Daoy (cell line): ENCODE results near the gene PRKAR1B. TPM values are rescaled to one million over a fixed set of nuclear protein-coding genes. Genes with fewer than 3 reads are reported as not detected.

Experiments
- DNase-seq: peaks from one replicate; pipeline ENCODE4 v3.0.0-alpha.2; 2015; ENCODE audit warnings: low read depth
- total RNA-seq: library from RNA; depleted of rRNA; stranded (reverse); fragments of >200 nt; shearing (Covaris generic); gene quantifications from 2 replicates; pipeline ENCODE4 v1.2.3, GENCODE V29; 2014

PRKAR1B gene
- total RNA-seq, 1 experiment from 2014 or later: 31.8 TPM

GRCh38 chr7:721619-722248 is 5.3 kb downstream of the PRKAR1B start:
- DNase-seq: no peak

DNA sequence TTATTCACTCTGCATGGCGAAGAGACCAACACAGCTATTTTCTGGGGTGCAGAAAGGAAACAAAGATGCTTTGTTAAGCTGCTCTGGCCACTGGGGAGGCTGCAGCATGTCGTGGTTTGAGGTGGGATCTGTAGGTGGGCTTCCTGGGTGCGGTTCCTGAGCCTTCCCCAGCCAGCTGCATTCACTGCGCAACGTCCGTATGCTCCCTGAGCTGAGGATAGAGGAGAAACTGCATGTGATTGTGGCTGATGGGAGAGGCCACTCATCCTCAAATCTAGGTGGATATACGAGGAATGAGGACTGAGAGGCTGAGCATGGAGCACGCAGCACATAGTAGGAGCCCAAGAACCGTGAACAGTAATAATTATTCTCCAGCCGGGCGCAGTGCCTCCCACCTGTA is 10.4 kb downstream of the PRKAR1B start:
- DNase-seq: no peak

GRCh38 chr7:716222-716621 is 10.9 kb downstream of the PRKAR1B start:
- no peak for DNase-seq

DNA sequence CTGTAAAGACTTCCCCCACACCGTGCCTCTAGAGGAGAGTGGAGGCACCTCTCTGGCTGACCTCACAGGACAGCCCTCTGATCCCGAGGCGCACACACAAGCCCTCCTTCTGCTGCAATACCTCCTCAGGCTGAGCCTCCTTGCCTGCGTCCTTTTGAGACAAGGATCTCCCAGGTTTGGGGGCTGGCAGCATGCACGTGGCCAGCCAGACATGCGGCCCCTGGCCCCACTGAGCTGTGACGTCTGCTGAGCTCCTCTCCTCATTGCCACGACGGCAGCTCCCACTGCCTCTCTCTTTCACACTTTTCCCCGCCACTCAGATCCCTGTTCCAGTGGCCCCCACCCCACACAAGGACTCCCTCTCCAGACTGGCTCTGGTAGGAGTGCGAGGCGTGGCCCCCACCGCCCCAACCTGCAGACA is 12.8 kb downstream of the PRKAR1B start:
- no peak for DNase-seq

DNA sequence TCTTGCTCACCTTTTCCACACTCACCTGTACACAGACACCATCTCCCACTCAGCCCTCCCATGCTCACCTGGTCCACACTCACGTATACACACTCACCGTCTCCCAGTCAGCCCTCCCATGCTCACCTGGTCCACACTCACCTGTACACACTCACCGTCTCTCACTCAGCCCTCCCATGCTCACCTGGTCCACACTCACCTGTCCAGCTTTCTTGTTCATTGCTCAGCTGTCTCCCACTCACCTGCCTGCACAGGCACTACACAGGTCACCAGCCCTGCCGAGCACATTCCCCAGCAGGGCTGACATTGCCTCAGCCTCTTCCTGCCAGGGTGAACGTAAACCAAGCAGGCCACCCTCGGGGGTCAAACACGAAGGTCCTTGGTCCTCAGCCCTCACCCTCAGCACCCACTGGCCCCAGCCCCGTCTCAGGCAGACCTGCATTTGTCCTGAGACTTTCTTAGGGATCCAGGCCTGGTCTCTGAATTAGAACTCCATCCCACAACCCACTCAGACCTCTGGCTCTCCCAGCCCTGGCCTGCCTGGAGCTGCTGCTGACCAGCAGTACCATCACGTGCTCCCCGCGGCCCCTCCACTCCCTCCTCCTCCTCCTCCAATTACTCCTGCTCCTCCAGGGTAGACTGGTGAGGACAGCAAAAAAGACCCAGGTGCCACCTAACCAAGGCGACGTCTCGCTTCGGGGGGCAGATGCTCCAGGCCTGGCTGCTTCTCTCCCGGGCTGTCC is 13.4 kb downstream of the PRKAR1B start:
- DNase-seq: no peak

- DNase-seq: no peak
Observed at GRCh38 chr7:713139-713457, 14.0 kb downstream of the PRKAR1B start.

DNA sequence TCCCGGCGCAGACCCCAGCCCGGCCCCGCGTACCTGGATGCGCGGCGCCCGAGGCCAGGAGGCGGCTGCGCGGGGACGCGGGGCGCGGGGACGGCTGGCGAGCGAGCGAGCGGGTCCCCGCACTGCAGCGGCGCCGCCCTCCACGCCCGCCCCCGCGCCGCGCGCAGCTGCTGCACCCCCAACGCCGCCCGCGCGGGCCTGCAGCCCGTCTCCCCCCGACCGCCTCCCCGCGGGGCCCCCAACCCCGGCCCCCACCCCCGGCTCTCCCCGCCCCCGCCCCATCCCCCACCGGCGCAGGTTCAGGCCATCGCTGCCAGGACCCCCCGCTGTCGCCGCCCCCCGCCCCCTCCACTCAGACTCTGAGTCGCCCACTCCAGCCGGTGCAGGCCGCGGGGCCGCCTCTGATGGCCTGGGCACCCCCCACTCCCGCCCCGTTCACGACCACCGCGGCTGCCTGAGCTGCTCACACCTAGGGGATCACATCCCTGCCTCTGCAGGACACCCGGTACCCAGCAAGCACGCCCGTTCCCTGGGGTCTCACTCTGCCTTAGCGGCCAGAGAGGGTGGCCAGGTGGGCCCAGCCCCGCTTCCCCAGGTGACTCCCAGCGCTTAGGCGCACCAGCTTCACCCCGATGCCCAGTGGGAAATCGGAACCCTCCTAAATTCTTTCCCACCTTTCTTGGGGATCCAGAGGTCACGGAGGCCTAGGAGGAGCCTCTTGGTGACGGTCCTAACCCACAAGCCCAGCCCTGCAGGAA is 14.5 kb downstream of the PRKAR1B start:
- DNase-seq: no peak

- no peak for DNase-seq
Observed at GRCh38 chr7:711922-712380, 15.1 kb downstream of the PRKAR1B start.

- no peak for DNase-seq
Observed at GRCh38 chr7:711093-711921, 15.8 kb downstream of the PRKAR1B start.

GRCh38 chr7:710161-710560 is 16.9 kb downstream of the PRKAR1B start:
- DNase-seq: no peak

DNA sequence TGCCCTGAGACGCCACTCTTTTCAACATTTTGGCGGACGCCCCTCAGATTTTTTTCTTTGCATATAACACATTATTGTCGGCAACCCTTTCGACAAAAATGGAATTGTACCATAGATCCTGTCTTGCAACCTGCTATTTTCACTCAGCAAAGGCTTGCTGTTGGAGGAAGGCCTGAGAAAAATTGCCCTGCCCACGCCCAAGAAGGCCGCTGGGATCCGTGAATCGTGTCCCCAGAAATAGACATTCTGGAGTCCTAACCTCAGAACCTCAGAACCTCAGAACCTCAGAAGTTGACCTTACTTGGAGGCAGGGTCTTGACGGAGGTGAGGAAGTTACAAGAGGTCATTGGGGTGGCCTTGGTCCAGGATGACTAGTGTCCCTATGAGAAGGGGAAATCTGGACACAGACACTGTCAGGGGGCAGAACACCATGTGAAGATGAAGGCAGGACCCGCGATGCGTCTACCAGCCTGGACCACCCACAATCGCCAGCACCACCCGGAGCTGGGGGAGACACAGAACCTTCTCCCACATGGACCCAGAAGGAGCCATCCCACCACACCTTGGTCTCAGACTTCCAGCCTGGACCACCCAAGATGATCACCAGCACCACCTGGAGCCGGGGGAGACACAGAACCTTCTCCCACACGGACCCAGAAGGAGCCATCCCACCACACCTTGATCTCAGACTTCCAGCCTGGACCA is 19.6 kb downstream of the PRKAR1B start:
- DNase-seq: no peak

GRCh38 chr7:706721-707120 is 20.4 kb downstream of the PRKAR1B start:
- no peak for DNase-seq

- no peak for DNase-seq
Observed at GRCh38 chr7:703049-703448, 24.0 kb downstream of the PRKAR1B start.

DNA sequence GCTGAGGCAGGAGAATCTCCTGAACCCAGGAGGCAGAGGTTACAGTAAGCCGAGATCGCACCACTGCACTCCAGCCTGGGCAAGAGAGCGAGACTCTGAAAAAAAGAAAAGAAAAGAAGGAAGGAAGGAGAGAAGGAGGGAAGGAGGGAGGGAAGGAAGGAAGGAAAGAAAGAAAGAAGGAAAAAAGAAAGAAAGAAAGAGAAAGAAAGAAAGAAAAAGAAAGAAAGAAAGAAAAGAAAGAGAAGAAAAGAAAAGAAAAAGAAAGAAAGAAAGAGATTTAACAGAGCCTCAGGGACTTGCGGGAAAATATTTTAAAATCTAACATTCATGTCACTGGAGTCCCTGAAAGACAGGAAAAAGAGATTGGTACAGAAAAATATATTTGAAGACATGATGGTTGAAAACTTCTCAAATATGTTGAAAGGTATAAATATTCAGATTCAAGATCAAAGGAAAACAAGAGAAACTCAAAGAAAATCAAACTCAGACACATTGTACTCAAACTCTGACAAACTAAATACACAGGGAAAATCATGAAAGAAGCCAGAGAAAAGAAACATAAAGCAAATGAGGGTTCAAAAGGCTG is 25.9 kb downstream of the PRKAR1B start:
- no peak for DNase-seq

- no peak for DNase-seq
Observed at GRCh38 chr7:699476-700170, 27.5 kb downstream of the PRKAR1B start.

- DNase-seq: no peak
Observed at GRCh38 chr7:698515-699475, 28.3 kb downstream of the PRKAR1B start.

- no peak for DNase-seq
Observed at GRCh38 chr7:696812-697551, 30.1 kb downstream of the PRKAR1B start.

DNA sequence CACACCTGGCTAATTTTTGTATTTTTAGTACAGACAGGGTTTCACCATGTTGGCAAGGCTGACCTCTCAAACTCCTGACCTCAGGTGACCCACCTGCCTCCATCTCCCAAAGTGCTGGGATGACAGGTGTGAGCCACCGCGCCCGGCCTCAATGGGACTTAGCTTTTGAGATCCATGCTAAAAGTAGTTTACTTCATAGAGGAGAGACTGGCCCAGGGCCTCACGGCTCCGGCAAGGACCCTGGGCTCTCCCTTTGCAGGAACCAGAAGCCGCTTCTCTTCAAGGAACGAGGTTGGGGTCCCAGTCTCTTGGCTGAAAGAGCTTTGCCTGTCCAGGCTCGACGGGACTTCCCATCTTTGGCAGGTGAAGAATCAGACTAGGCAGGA is 30.7 kb downstream of the PRKAR1B start:
- DNase-seq: no peak
